OCI-LY7 (cell line): Measurements from ENCODE around the gene HSD17B11.

ENCODE experiments used
- EZH2phosphoT487 ChIP-seq: fragments of 200-600 bp; sonication (generic); IDR thresholded peaks from 2 replicates; pipeline ENCODE4 v1.6.1; 2018; ENCODE audit warnings: low read depth, borderline replicate concordance, mild to moderate bottlenecking, mixed run types, antibody characterized with exemption, low read length, moderate library complexity, mixed read lengths
- TF ChIP-seq, protein P1 (sequence below): fragments of 200-600 bp; sonication (generic); conservative IDR thresholded peaks from 2 replicates; pipeline ENCODE4 v1.5.1; 2014; ENCODE audit warnings: mild to moderate bottlenecking, antibody characterized with exemption, low read length, moderate library complexity, mixed read lengths

DNA sequence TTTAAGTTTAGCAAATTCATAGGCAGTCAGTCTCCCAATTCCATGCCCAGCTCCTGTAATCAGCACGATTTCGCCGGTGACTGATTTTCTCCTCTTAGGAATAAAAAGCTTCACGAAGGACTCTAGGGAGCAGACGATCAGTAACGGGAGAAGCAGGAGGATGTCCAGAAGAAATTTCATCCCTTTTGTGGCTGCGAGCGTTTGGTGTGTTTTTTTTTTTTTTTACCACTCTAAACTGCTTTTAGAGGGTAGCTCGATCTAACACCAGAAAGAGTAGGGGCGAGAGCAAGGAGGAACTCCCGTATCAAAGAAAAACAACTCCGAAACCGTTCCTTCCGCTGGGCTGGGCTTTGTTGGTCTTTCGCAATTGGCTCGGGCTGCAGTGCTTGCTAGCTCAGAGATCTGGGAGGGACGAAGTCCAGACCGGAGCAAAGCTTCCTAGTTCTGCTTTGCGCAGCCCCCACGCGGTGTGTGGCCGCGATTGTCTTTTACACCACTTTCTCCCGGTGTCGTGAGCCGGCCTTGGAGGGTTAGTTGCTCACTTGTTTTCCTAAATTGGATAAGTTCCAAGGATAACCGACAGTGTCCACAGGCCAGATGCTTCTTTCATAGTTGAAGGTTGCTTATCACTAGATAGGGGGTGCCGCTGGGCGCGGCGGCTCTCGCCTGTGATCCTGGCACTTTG lies at the start of gene HSD17B11:
- TF ChIP-seq, protein P1, sequence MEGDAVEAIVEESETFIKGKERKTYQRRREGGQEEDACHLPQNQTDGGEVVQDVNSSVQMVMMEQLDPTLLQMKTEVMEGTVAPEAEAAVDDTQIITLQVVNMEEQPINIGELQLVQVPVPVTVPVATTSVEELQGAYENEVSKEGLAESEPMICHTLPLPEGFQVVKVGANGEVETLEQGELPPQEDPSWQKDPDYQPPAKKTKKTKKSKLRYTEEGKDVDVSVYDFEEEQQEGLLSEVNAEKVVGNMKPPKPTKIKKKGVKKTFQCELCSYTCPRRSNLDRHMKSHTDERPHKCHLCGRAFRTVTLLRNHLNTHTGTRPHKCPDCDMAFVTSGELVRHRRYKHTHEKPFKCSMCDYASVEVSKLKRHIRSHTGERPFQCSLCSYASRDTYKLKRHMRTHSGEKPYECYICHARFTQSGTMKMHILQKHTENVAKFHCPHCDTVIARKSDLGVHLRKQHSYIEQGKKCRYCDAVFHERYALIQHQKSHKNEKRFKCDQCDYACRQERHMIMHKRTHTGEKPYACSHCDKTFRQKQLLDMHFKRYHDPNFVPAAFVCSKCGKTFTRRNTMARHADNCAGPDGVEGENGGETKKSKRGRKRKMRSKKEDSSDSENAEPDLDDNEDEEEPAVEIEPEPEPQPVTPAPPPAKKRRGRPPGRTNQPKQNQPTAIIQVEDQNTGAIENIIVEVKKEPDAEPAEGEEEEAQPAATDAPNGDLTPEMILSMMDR = peak; percentile 56
- TF ChIP-seq EZH2phosphoT487 = no peak
